ENCODE measurements around the gene CHD5.

- TF ChIP-seq CTCF (IDR thresholded peaks at IDR 0.05) (no peak), EP300 (IDR thresholded peaks at IDR 0.05) (no peak), POLR2A (IDR thresholded peaks at IDR 0.05) (no peak)
Measured at GRCh38 chr1:6178751-6179563, 1.2 kb downstream of the CHD5 start.
